Mucosa of descending colon (tissue), 3 donors: ENCODE measurements around the gene AUH. TPM values are rescaled to one million over a fixed set of nuclear protein-coding genes. Genes with fewer than 3 reads are reported as not detected.

Experiments
- ATAC-seq: fragments of 200-7000 bp; cut with Tn5 transposase; one replicate; pipeline ENCODE4 v1.9.1; 2020; ENCODE audit warnings: mild to moderate bottlenecking, moderate library complexity
- DNase-seq, 3 donors: peaks; one replicate each; pipeline ENCODE4 v3.0.0-alpha.2; 2020
- H3K36me3 ChIP-seq: fragments of 200-600 bp; one replicate; pipeline ENCODE4 v1.8.0; 2021; ENCODE audit warnings: low read depth, mild to moderate bottlenecking
- H3K4me1 ChIP-seq: fragments of 200-600 bp; one replicate; pipeline ENCODE4 v1.8.0; 2021; ENCODE audit warnings: low read depth, mild to moderate bottlenecking
- H3K4me3 ChIP-seq: fragments of 200-600 bp; one replicate; pipeline ENCODE4 v1.8.0; 2021; ENCODE audit warnings: mild to moderate bottlenecking
- H3K9me3 ChIP-seq: fragments of 200-600 bp; one replicate; pipeline ENCODE4 v1.8.0; 2021; ENCODE audit warnings: mild to moderate bottlenecking
- CTCF ChIP-seq: fragments of 200-600 bp; IDR thresholded peaks from one replicate; pipeline ENCODE4 v1.8.0; 2022; ENCODE audit warnings: antibody characterized with exemption, mild to moderate bottlenecking
- intact Hi-C, 2 donors: fragments of 100-400 bp; cut with DNase I in 1 of 2; cut with micrococcal nuclease in 1 of 2; formaldehyde crosslinking; loops; one replicate each; pipeline versions ENCODE4 v1.11.0 to v1.11.1; 2022; cut with DNase I, micrococcal nuclease
- total RNA-seq, 3 donors: library from RNA; stranded (reverse); fragmentation: NEBNext Ultra II Directional in 2 of 3; extraction: Animal tissue kit (Norgen Biotek cat#: 25700) in 2 of 3; gene quantifications; one replicate each; pipeline versions ENCODE4 v1.2.1 to v1.2.4, GENCODE V29; 2021 to 2023
- donor health status: DM: no; HTN: no; CAD: no; lungs with moderate emphysema.
- donor health status: DM: no; HTN: no; CAD: no.
- donor health status: DM: no; HTN: yes; CAD: no.

AUH gene
- total RNA-seq, 3 donors from 2014 or later = 18.2 to 37.2 (median 26.6) TPM

GRCh38 chr9:91354881-91355280, 6.8 kb downstream of the AUH start:
- H3K9me3 ChIP-seq = no peaks in the 10 kb centered on the region
- intact Hi-C loops = no loop called here
- H3K4me1 ChIP-seq = peaks cover 5% of the 10 kb centered on the region
- no peak overlapping the region for H3K4me3 ChIP-seq
- H3K36me3 ChIP-seq = no peaks in the 10 kb centered on the region
- ATAC-seq (no peak), DNase-seq (no peak)
- TF ChIP-seq CTCF = no peak

DNA sequence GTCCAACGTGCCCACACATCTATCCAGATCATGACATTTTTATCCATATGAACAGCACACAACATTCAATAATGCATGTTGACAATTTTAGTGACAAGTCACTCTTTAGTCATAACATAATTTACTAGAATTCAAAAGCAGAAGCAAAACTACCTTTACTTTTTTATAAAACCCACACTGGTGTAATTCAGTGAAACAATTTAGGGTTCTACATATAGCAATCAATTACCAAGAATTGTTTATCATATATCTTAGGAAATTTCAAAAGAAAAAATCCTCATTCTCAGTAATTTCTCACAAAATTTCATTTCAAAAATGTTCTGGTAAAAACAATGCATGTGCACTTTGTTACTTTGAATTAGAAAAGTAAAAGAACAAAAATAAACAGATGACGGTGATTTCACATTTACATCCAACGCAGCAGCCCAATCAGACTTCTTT, 12.6 kb downstream of the AUH start:
- ATAC-seq (no peak), DNase-seq (no peak)
- H3K36me3 ChIP-seq = no peaks in the 10 kb centered on the region
- H3K4me1 ChIP-seq = peaks cover 6% of the 10 kb centered on the region
- intact Hi-C loops = no loop called here
- H3K4me3 ChIP-seq = no peak overlapping the region
- H3K9me3 ChIP-seq = no peaks in the 10 kb centered on the region
- TF ChIP-seq CTCF = no peak

- DNase-seq = no peak
- no peak for TF ChIP-seq CTCF
- Histone ChIP-seq H3K9me3 (no peaks in the 10 kb centered on the region), H3K36me3 (no peaks in the 10 kb centered on the region), H3K4me1 (peaks cover 6% of the 10 kb centered on the region), H3K4me3 (no peak overlapping the region)
- intact Hi-C loops = no loop called here
- ATAC-seq = peak; percentile 23
Observed at GRCh38 chr9:91348191-91348807, 13.4 kb downstream of the AUH start.

DNA sequence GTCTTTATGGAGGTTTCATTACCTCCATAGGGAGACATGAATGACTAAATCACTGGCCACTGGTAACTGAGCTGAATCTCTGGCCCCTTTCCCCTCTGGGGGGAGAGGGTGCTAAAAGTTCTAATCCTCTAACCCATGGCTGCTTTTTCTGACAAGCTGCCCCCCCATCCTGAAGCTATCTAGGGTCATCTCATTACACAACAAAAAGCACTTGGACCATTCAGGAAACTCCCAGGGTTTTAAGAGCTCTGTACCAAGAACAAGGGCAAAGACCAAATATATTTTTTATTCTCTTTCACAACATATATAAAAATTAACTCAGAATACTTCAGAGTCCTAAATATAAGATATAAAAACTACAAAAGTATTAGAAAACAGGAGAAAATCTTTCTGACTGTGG, 14.3 kb downstream of the AUH start:
- TF ChIP-seq CTCF = no peak
- no peaks in the 10 kb centered on the region for H3K9me3 ChIP-seq
- H3K4me1 ChIP-seq = peaks cover 6% of the 10 kb centered on the region
- no peak overlapping the region for H3K4me3 ChIP-seq
- intact Hi-C loops = no loop called here
- DNase-seq (no peak), ATAC-seq (no peak)
- H3K36me3 ChIP-seq = no peaks in the 10 kb centered on the region

- H3K4me3 ChIP-seq = no peak overlapping the region
- no peak for DNase-seq
- peaks cover 6% of the 10 kb centered on the region for H3K4me1 ChIP-seq
- no peaks in the 10 kb centered on the region for H3K9me3 ChIP-seq
- ATAC-seq = no peak
- H3K36me3 ChIP-seq = no peaks in the 10 kb centered on the region
- TF ChIP-seq CTCF = no peak
- intact Hi-C loops = no loop called here
Observed at GRCh38 chr9:91346644-91347043, 15.1 kb downstream of the AUH start.

- peaks cover 6% of the 10 kb centered on the region for H3K4me1 ChIP-seq
- H3K4me3 ChIP-seq = no peak overlapping the region
- TF ChIP-seq CTCF = no peak
- ATAC-seq = no peak
- H3K9me3 ChIP-seq = no peaks in the 10 kb centered on the region
- H3K36me3 ChIP-seq = no peaks in the 10 kb centered on the region
- intact Hi-C loops = no loop called here
- no peak for DNase-seq
Observed at GRCh38 chr9:91345978-91346377, 15.7 kb downstream of the AUH start.
